Stimulated activated CD4-positive, alpha-beta T cell treated with anti-CD3 and anti-CD28 coated beads, Interleukin-2, amount 100 ng/mL, for 4 hours (primary cell): ENCODE results near the gene FAM156A.
"Not testable (repeated sequence)": the region's sequence is repeated elsewhere in the genome, so short reads cannot be mapped to it uniquely, and the experiment has no call there.

Experiments used
- DNase-seq: peaks from one replicate; pipeline ENCODE4 v3.0.0-alpha.2; 2020; ENCODE audit warnings: low read depth

Gene FAM156A

GRCh38 chrX:52966993-52967738 lies 8.8 kb upstream of the FAM156A start:
- not testable (repeated sequence) for DNase-seq

- not testable (repeated sequence) for DNase-seq
Observed at GRCh38 chrX:52958961-52959360, 643 bp upstream of the FAM156A start.

- not testable (repeated sequence) for DNase-seq
Observed at GRCh38 chrX:52949884-52950283, 8.4 kb downstream of the FAM156A start.

GRCh38 chrX:52949325-52949724 lies 9.0 kb downstream of the FAM156A start:
- DNase-seq: not testable (repeated sequence)

GRCh38 chrX:52948265-52948664 lies 10.1 kb downstream of the FAM156A start:
- not testable (repeated sequence) for DNase-seq

GRCh38 chrX:52947501-52947900 lies 10.8 kb downstream of the FAM156A start:
- not testable (repeated sequence) for DNase-seq

GRCh38 chrX:52945838-52946494 lies 12.4 kb downstream of the FAM156A start:
- not testable (repeated sequence) for DNase-seq

- DNase-seq: not testable (repeated sequence)
Observed at GRCh38 chrX:52941728-52942127, 16.6 kb downstream of the FAM156A start.

- not testable (repeated sequence) for DNase-seq
Observed at GRCh38 chrX:52940704-52941103, 17.6 kb downstream of the FAM156A start.

- not testable (repeated sequence) for DNase-seq
Observed at GRCh38 chrX:52935470-52935784, 22.9 kb downstream of the FAM156A start.

- DNase-seq: peak; percentile 86
Observed at GRCh38 chrX:52934704-52935469, 23.4 kb downstream of the FAM156A start.

- DNase-seq: no peak
Observed at GRCh38 chrX:52933976-52934703, 24.2 kb downstream of the FAM156A start.

GRCh38 chrX:52933213-52933612 lies 25.1 kb downstream of the FAM156A start:
- DNase-seq: no peak

- DNase-seq: not testable (repeated sequence)
Observed at GRCh38 chrX:52930214-52930613, 28.1 kb downstream of the FAM156A start.

- DNase-seq: no peak
Observed at GRCh38 chrX:52923781-52924241, 34.5 kb downstream of the FAM156A start.

- DNase-seq: not testable (repeated sequence)
Observed at GRCh38 chrX:52914704-52915103, 43.6 kb downstream of the FAM156A start.

- DNase-seq: not testable (repeated sequence)
Observed at GRCh38 chrX:52913681-52914080, 44.6 kb downstream of the FAM156A start.

GRCh38 chrX:52909313-52909969 lies 48.9 kb downstream of the FAM156A start:
- DNase-seq: not testable (repeated sequence)

- DNase-seq: not testable (repeated sequence)
Observed at GRCh38 chrX:52907900-52908299, 50.4 kb downstream of the FAM156A start.

GRCh38 chrX:52907137-52907536 lies 51.2 kb downstream of the FAM156A start:
- DNase-seq: not testable (repeated sequence)

GRCh38 chrX:52906072-52906471 lies 52.2 kb downstream of the FAM156A start:
- DNase-seq: not testable (repeated sequence)
